HG02884 (cell line): Measurements from ENCODE around the gene UXS1.

ENCODE experiments used
- ATAC-seq: cut with Tn5 transposase; IDR thresholded peaks from one replicate; pipeline ENCODE4 v1.9.1; 2021; ENCODE audit warnings: mild to moderate bottlenecking, moderate library complexity; ENCODE audit not compliant: unreplicated experiment

UXS1 gene

DNA sequence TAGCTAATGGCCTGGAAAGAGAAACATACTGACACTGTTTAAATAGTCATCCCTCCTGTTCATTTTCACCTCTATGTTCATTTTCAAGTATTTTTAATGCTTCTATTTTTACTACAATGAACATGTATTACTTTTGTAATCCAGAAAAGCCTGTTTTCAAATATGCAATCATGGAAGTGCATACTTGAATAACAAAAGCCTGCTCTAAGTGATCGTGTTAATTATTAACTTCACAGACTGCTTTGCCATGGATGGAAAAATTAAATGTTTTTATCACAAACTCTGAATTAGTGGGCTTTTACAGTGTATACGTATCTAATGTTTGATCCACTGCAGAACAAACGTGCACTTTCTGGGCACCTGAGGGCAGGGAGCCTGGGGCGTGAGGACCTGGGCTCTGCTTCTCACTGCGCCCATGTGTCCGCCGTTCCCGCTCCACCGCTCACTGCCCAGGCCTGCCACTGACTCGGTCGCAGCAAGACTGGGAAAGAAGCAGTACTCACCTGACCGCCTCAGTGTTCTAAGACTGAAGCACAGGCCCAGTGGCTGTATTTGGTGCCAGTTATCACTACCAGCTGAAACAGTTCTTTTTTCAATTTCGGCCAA lies 80.6 kb downstream of the UXS1 start:
- no peak for ATAC-seq

DNA sequence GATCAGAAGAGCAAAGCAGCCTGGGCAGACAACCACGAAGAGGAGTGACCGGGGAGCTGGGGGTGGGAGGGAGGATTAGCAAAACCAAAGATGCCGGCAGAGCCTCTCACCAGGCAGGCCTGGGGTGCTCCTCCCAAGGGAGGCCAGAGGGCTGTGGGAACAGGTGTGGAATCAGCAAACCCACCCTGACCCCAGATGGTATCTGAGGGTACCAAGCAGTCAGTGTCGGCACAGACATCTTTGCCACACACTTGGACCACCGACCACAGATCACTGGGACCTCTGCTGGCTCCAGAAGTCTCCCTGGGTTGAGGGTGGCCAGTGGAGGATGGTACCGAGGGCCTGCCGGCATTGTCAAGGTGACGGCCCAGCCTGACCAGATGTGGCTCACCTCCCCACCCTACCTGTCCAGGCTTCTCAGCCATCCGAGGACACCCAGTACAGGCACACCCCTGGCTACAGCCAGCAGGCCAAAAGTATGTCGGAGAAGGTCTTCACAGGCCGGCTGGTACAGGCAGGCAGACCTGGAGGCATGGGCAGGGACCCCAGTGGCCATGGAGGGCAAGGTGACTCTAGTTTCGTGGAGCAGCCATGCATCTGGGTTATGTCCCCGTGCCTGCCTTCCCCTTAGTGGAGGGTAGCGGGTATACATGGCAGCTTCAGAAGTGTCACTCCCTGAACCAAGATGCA lies 82.1 kb downstream of the UXS1 start:
- no peak for ATAC-seq

DNA sequence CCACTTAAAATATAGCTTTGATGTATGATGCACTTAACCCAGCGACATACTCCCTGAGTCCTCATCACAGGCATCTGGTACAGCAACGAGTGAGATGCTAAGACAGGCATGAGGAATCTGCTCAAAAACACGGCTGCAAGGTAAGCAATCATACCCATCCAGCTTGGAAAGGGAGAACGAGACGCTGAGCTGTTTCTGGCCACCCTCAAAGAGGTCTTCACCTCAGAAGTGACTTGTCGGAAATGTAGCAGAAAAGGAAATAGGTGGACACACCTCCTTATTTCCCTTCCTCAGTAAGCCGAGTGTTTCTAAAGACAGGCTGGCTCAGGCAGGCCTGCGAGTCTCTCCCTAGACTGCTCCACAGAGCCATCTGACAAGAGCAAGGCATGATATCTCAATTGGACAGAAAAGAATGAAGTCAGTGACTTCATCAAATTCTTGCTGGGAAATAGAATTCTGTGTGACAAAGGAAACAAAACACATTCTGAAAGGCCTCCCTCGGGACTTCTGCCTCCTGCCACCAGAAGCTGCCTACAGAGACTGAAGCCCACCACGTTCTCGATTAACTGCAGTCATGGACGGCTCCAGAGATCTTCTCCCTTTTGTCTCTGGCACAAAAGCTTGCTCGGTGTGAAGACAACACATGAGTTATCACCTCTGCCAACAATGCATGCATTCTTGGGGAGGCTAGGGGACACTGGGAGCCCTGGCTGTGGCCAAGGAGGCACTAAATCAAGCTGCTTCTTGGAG lies 84.3 kb downstream of the UXS1 start:
- no peak for ATAC-seq

DNA sequence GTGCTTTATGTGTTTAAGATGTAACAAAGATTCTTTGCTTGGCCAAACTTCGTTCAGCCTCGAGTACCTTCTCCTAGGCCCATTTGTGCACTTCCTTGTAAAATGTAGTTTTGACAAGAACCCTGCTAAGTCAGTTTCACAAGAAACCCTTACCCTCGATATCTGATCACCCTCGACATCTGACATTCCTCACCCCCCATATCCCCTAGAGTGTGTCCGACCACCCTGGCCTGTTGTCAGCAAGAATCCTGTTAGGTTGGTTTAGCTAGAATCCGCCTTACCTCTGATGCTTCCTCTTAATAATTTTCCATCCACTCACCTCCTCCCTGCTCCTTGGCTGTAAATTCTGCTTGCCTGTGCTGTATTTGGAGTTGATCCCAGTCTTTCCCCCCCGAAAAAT lies 85.3 kb downstream of the UXS1 start:
- no peak for ATAC-seq

DNA sequence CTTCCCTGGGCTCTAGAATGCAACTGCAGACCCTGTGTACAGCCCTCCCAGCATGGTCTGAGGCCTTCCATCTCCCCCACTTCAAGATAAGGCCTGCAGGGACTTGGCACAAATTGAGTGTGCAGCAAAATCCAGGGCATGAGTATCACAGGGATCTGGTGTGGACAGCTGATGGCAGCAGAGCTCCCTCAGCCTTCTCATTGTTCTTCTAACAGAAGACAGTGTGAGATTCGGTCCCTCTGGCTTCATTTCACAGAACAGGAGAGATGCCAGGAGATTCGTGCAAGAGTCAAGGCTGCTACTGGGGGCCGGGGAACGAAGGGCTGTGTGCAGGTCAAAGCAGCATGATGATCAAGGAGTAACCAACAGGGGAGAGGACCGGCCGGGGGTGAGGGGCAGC lies 85.8 kb downstream of the UXS1 start:
- ATAC-seq, result no peak

DNA sequence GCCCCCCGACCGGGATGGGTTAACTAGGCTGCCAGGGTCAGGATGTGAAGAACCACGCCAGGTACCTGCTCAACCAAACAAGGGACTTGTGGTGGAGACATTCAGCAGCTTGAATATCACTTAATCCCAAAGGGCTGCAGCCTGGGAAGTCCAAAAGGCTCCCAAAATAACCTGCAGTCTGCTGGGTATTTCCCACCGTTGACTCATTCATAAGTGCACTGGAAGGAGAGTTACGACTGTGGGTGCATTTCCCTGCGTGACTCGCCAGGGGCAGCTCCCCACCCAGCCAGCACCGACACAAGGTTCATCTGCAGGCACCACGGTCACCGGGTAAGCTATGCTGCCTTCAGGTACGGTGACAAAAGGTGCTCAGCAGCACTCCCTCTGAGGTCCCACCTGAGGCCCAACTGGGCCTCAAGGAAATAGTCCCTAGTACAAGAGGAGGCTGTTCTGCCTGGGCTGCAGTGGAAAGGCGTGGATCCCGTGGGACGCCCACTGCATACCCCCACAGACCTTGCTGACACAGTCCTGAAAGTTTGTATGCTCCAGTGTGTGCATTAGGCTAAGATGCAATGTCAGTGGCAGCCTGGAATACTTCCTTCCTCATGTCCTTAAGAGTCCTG lies 86.5 kb downstream of the UXS1 start:
- peak; percentile 71 for ATAC-seq

DNA sequence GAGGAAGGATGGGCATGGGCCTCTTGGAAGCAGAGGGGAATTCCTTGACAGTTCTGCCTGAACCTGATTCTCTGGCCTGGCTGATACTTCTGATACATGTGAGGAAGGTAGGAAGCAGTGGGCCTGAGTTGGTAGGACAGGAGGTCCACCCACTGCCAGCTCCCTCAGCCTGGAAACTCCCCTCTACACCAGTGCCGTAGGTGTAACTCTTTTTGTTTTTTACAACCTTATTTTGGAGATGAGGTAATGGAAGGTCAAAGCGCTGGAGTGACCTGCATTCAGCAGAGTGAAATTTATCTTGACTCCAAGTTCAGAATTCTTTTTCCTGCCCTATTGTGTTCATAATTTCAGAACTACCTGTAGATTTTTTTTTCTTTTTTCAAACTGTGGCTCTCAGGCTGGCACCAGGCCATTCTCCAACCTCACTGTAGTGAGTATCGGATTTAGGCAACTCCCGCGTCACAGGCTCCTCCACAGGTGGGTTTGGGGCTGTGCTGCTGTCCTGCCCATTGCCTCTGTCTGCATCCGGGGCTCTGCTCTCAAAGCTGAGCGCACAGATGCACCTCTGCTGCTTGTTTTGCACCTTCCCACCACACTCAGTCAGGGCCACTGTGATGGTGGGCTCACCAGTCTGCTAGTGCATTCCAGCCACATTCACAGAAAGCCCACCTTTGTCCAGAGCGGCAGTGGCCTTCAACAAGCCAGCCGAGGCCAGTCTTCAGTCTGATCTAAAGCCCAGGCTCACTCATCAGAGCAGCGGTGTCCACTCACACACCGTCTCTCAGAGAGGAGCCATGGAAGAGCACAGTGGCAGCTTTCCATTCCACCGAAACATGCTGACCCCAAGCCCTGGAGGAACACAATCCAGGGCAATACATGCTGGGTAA lies 87.2 kb downstream of the UXS1 start:
- ATAC-seq, result no peak

DNA sequence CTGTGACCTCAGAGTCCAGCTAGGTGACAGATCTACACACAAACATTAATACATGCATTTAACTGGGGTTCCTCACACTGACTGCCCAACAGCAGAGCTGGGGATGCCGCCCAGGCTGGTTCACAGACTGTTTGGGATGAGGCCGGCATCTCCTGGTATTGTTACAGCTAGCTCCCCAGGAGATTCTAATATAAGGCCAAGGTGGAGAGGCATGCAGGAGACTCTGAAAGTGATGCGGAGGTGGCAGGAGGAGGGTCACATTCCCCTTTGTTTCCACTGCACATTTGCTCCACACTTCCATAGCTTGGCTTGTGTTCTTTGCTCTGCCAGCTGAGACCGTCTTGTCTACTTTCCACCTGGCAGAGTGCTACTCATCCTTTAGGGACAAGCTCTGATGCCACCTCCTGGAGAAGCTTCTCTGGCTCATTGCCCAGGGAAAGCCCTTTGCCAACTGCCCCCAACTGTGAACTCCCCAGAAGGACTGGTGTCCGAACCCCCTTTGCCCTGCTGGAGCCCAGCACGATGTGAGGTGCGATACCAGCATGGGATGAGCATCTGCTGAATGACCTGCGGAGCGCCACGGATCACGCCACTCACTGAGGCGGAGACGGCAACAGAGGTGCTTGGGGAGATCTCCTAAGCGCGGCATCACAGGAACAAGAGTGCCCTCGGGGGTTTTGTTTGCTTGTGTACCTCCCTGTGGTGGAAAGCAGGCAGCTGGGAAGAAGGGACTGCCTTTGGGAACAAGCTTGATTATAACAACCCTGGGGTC lies 88.8 kb downstream of the UXS1 start:
- ATAC-seq, result no peak

- ATAC-seq, result peak; percentile 46
Measured at GRCh38 chr2:106104332-106105062, 89.6 kb downstream of the UXS1 start.

DNA sequence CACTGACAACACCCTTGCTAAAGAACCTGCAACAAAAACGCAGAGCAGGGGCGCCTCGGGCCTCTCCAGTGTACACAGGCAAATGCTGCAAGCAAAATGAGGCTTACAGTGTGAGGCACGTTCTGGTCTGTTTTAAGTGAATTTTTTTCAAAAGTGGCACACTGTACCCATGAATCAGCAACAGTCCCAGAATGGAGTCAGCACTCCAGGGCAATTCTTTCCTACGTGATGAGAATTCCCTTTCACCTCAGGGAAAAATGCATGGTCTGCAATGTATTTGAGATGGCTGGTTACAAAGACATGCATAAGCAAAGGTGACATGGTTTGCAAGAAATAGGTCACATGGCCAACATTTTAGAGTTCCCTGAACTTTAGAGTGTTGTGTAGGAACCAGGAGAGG lies 94.4 kb downstream of the UXS1 start:
- no peak for ATAC-seq

DNA sequence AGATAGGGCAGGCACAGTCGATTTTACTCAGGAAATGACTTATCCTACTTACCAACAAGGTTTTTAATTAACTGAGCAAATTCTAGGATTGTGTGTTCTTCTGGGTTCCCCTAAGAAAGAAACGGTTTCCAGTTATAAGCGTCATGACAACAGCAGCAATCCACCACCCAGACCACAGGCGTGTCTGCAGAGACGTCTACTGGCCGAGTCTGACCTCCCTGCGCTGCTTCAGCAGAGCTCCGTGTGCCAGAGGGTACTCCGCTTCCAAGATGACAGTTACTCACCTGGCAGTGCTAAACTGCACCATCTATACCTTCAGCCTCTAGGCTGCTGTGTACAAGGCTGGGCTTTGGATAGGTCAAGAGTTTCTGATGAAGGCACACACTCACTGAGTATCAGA lies 95.4 kb downstream of the UXS1 start:
- ATAC-seq, result no peak

GRCh38 chr2:106098081-106098480 lies 96.0 kb downstream of the UXS1 start:
- ATAC-seq, result no peak

DNA sequence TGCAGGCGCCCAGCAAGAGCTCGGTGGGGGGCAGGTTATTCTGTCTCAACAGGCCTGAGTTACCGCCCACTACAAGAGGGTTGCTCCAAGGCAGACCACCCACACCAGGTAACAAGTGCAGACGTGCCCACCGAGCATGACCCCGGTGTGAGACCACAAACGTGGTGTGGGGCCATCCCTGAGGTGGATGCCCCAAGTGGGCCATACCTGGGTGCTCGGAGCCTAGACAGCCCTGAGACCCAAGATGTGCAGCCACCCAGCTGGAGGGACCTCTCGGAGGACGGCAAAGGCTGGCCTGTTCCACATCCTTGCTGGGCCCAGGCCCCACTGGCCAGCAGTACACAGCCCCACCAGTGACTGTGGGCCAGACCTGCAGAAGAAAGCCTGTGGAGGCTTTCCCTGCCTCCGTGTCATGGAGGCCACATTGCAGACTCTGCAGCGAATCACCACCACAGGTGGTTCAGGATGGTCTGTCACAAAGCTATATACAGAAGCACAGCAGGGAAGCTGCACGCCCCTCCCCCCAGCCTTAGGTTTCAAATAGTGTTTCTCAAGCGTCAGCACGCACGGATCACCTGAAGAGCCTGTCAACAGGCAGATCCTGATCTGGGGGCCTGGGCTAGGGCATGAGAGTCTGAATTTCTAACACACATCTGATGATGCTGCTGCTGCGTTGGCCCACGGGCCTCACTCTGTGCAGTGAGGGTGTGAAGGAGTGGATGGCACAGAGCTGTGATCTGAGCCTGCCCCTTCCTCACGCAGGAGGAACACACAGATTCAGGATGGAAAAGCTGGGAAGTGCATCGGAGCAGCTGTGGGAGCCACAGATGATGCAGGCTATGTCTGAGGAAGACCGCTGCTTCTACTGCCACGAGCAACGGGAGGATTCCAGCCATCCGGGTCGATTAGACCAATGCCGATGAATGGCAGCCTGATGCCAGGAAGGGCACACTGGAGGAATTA lies 96.8 kb downstream of the UXS1 start:
- ATAC-seq, result no peak

DNA sequence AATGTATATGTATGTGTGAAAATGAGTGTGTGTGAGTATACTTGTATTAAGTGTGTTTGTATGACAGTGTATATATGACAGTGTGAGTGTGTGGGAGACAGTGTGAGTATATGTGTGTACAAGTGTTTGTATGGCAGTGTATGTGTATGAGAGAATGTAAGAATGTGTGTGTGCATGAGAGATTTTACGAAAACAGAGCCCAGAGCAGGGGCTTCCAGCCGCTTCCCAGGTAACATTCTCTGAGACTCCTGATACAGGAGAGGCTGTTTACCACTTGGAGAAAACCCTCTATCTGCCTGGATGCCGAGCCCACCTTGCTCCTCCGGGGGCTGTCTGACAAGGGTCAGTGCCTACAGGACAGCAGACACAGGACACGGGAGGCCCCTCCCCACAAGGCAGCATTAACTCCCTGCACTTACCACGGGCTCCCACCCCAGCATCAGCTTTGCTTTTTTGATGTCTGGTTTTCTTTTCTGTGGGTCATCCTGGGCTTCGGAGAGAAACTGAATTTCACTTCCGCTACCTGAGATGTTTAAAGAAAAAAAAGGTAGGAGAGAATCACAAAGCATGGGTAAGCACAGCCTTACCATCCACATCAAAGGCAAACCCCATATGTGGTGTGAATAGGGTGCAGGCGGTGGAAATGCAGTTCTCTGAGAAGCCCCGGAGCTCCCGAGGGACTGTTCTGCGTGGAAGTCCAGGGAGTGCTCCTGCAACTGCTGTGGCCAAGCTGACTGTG lies 97.6 kb downstream of the UXS1 start:
- ATAC-seq, result no peak

- ATAC-seq, result no peak
Measured at GRCh38 chr2:106095478-106096298, 98.4 kb downstream of the UXS1 start.

DNA sequence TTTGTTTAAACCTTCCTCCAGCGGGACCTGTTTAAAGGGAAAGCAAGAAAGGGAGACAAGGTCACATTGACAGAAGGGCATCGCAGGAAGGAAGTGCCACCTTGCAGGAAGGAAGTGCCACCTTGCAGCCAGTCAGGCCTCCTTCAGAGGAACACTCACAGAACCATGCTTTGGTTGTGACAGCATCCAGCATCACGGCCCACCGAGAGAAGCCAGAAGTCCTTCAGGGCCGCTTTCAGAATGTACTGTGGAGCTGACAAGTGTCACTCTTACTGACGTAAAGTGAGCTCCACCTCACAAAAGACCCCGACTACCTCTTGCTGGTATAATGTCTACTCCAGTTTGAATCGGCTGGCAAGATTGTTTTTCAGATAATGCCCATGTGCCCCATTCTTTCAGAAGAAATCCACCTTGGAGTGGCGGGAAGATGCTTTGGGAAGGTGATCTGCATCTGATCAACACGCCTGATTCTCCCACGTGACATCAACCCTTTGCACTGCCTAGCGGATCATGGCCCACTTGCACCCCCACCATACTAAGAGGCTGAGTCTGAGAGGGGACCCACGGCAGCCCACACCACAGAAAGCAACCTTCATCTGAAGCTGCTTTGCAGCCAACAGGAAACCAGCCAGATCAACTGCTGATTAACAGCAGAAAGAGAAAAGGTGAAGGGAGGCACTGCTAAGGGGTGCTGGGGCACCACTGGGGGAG lies 99.8 kb downstream of the UXS1 start:
- no peak for ATAC-seq
